Lung (tissue), 12 donors: ENCODE results near the gene RAB7B. TPM values are rescaled to one million over a fixed set of nuclear protein-coding genes. Genes with fewer than 3 reads are reported as not detected.

Experiments used
- ATAC-seq: fragments of 200-7000 bp; cut with Tn5 transposase; one replicate; pipeline ENCODE4 v1.9.1; 2020; ENCODE audit warnings: moderate number of reproducible peaks; ENCODE audit not compliant: insufficient read depth, low FRiP score
- DNase-seq, 3 donors: peaks; one replicate each; pipeline ENCODE4 v3.0.0-alpha.2; 2013 to 2017
- H3K27ac ChIP-seq, 2 donors: one replicate each; pipeline ENCODE4 v1.5.1; 2013; ENCODE audit warnings: mild to moderate bottlenecking in 2 of 2, moderate library complexity in 2 of 2, control low read depth in 1 of 2, inconsistent platforms in 1 of 2, low read depth in 1 of 2, low read length in 1 of 2
- H3K27me3 ChIP-seq, 3 donors: one replicate each; pipeline ENCODE4 v1.5.1; 2013; ENCODE audit warnings: low read length in 2 of 3; ENCODE audit not compliant: control insufficient read depth in 3 of 3, insufficient read depth in 3 of 3
- H3K36me3 ChIP-seq, 4 donors: one replicate each; pipeline ENCODE4 v1.5.1; 2013; ENCODE audit warnings: low read length in 4 of 4, mild to moderate bottlenecking in 1 of 4, moderate library complexity in 1 of 4; ENCODE audit not compliant: control insufficient read depth in 4 of 4, insufficient read depth in 4 of 4
- H3K4me1 ChIP-seq, 5 donors: one replicate each; pipeline ENCODE4 v1.5.1; 2013; ENCODE audit warnings: low read length in 5 of 5, mild to moderate bottlenecking in 2 of 5, moderate library complexity in 1 of 5; ENCODE audit not compliant: control insufficient read depth in 5 of 5, insufficient read depth in 5 of 5
- H3K4me3 ChIP-seq: one replicate; pipeline ENCODE4 v1.5.1; 2013; ENCODE audit warnings: mild to moderate bottlenecking, control low read depth, moderate library complexity
- H3K9ac ChIP-seq, 2 donors: one replicate each; pipeline ENCODE4 v1.5.1; 2013; ENCODE audit warnings: low read length in 2 of 2, control low read depth in 1 of 2; ENCODE audit not compliant: insufficient read depth in 1 of 2
- H3K9me3 ChIP-seq, 4 donors: one replicate each; pipeline ENCODE4 v1.5.1; 2013; ENCODE audit warnings: low read length in 3 of 4, mild to moderate bottlenecking in 1 of 4, moderate library complexity in 1 of 4; ENCODE audit not compliant: control insufficient read depth in 4 of 4, insufficient read depth in 3 of 4
- WGBS, 2 donors: extraction: QIAGEN DNeasy Blood & Tissue Kit; methylation state at CpG; one replicate each; pipeline ENCODE4 v1.1.7; 2013; 5-methylcytosine and 5-hydroxymethylcytosine counted together
- polyA plus RNA-seq, 2 donors: library from polyadenylated mRNA; stranded (reverse); fragments of 200-250 nt; gene quantifications; one replicate each; pipeline ENCODE4 v1.2.1, GENCODE V29; 2013
- total RNA-seq, 2 donors: library from RNA; depleted of rRNA in 1 of 2; stranded (reverse); fragments of >200 nt in 1 of 2; gene quantifications; one replicate each; pipeline ENCODE4 v1.2.1, GENCODE V29; 2014 to 2021
- TF ChIP-seq, protein P1 (sequence below): IDR thresholded peaks from 2 replicates; pipeline ENCODE4 v1.5.1; 2012; ENCODE audit warnings: mild to moderate bottlenecking; ENCODE audit errors: control extremely low read depth, extremely low read depth
- donor health status: control.
- donor health status: control.
- donor health status: Bipolar disorder and iron deficiency.
- donor health status: healthy.
- donor health status: DM: yes; HTN: yes; CAD: no.

The RAB7B gene
- total and polyA plus RNA-seq, 4 donors, result 3.4 to 16.2 (median 4.4) TPM

DNA sequence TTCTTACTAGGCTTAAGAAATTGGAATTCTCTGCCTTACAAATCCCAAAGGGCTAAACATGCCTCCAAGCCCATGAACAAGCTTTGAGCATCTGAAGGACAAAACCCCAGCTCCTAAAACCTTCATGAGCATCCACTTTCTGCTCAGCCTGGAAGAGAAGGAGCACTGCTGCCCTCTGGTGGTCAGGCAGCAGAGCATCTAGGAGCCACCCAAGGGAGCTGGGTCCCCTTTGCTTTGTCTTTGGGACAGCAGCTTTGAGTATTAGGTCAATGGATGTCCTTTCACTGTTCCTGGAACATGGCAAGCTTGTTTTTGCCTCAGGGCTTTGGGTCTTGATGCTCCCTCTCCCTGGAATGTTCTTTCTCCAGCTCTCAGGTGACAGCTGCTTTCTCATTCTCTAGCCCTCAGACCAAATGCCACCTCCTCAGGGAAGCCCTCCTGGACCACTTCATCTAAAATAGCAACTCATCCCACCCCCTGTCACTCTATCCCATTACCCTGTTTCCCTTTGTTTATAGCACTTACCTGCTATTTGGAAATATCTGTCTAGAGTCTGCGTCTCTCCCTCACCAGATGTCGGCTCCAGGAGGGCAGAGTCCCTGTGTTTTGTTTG is 25.7 kb downstream of the RAB7B start:
- Histone ChIP-seq H3K4me1 (peaks cover 0 to 5% (median 0%) of the 10 kb centered on the region in 5 donors), H3K27ac (peak overlapping the region in 1 of 2 donors; percentile 87), H3K4me3 (no peak overlapping the region), H3K9me3 (peaks cover 0 to 8% (median 0%) of the 10 kb centered on the region in 4 donors), H3K9ac (no peak overlapping the region), H3K27me3 (no peaks in the 10 kb centered on the region), H3K36me3 (peaks cover 0 to 3% (median 0%) of the 10 kb centered on the region in 4 donors)
- 79 to 96% methylated on average over 2 of the region's 2 CpGs for WGBS, 2 donors
- TF ChIP-seq, protein P1, sequence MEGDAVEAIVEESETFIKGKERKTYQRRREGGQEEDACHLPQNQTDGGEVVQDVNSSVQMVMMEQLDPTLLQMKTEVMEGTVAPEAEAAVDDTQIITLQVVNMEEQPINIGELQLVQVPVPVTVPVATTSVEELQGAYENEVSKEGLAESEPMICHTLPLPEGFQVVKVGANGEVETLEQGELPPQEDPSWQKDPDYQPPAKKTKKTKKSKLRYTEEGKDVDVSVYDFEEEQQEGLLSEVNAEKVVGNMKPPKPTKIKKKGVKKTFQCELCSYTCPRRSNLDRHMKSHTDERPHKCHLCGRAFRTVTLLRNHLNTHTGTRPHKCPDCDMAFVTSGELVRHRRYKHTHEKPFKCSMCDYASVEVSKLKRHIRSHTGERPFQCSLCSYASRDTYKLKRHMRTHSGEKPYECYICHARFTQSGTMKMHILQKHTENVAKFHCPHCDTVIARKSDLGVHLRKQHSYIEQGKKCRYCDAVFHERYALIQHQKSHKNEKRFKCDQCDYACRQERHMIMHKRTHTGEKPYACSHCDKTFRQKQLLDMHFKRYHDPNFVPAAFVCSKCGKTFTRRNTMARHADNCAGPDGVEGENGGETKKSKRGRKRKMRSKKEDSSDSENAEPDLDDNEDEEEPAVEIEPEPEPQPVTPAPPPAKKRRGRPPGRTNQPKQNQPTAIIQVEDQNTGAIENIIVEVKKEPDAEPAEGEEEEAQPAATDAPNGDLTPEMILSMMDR, result peak; percentile 95
- DNase-seq, result peak; percentile 72 to 83 (median 75)
- ATAC-seq, result peak; percentile 59

DNA sequence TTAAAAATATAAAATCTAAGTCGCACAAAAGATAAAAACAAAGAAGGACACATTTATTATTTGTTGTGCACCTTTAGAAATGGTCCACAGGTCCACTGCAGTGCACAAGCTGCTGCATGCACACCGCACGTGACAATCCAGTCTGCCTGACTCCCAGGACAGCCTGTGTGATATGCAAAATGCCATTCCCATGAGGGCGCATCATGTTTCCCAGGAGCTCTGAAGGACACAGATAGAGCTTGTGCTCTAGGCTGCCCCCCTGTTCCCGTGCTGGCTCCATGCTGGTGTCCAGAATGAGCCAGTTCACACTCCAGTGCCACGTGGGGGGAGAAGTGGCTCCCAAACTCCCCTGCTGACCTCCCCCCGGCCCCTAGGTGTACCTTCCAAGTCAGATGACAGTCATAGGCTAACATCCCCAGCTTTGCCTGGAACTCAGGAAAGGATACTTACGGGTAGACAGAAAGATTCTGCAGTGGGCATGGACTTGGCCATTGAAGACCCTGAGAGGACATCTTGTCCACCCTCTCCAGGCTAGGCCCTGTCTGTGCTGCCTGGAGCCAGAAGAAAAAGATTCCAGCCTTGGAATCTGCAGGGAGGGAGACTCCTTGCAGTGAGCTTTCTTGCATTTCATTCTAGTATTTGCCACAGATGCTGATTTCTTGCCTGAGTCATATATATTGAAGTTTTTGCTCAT is 26.3 kb downstream of the RAB7B start:
- H3K27me3 ChIP-seq, result no peaks in the 10 kb centered on the region
- H3K4me1 ChIP-seq, result peaks cover 0 to 5% (median 0%) of the 10 kb centered on the region in 5 donors
- H3K36me3 ChIP-seq, result peaks cover 0 to 3% (median 0%) of the 10 kb centered on the region in 4 donors
- DNase-seq (no peak), ATAC-seq (no peak)
- 76 to 84% methylated on average over 8 of the region's 8 CpGs for WGBS, 2 donors
- no peak overlapping the region for H3K9ac ChIP-seq
- H3K4me3 ChIP-seq, result no peak overlapping the region
- H3K27ac ChIP-seq, result peak overlapping the region in 1 of 2 donors; percentile 87
- H3K9me3 ChIP-seq, result peaks cover 0 to 8% (median 0%) of the 10 kb centered on the region in 4 donors
- TF ChIP-seq, protein P1, result no peak

DNA sequence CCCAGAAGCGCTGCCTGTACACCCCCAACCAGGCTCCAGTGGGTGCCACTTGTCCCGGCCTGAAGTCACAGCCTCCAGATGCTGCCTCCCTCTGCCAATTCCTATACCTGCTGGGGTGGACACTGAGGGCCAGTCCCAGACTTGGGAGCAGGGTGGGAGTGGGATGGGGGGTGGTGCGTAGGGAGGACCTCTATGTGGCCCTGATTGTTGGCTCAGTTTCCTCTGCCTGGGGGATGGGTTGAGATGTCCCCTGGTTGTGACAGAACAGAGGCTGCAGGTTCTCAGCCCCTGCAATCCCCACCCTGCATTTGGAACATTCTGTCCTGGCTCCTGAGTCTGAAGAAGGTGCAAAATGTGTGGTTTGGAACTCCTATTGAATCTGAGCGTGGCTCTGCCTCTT is 27.2 kb downstream of the RAB7B start:
- DNase-seq (no peak), ATAC-seq (no peak)

More for the DNA sequence above, 27.2 kb downstream of the RAB7B start:
- peaks cover 0 to 8% (median 0%) of the 10 kb centered on the region in 4 donors for H3K9me3 ChIP-seq
- no peak overlapping the region for H3K4me3 ChIP-seq
- TF ChIP-seq, protein P1, result no peak
- no peak overlapping the region for H3K9ac ChIP-seq
- peaks cover 0 to 5% (median 0%) of the 10 kb centered on the region in 5 donors for H3K4me1 ChIP-seq
- H3K36me3 ChIP-seq, result peaks cover 0 to 3% (median 0%) of the 10 kb centered on the region in 4 donors
- 88% methylated on average over 4 of the region's 4 CpGs for whole genome bisulfite sequencing, 2 donors
- H3K27ac ChIP-seq, result peak overlapping the region in 1 of 2 donors; percentile 73
- no peaks in the 10 kb centered on the region for H3K27me3 ChIP-seq
